Measurements from ENCODE around the gene MMP12.
"Not testable (repeated sequence)": the region's sequence is repeated elsewhere in the genome, so short reads cannot be mapped to it uniquely, and the experiment has no call there.

MMP12 gene

GRCh38 chr11:102903895-102904294 is 29.1 kb upstream of the MMP12 start:
- not testable (repeated sequence) for H3K4me2 ChIP-seq (ENCODE audit: low read length, poor library complexity, severe bottlenecking); H3K79me1 ChIP-seq (replicated peaks; ENCODE audit: low read length, poor library complexity, severe bottlenecking); H3K4ac ChIP-seq (ENCODE audit: low read depth in 1 of 2, low read length in 2 of 2); H3K4me3 ChIP-seq (ENCODE audit: insufficient read depth in 1 of 2, low read depth in 1 of 2, low read length in 2 of 2); H3K23ac ChIP-seq (ENCODE audit: low read length in 2 of 2); H4K8ac ChIP-seq (ENCODE audit: low read length); H3K4me1 ChIP-seq (ENCODE audit: control insufficient read depth, insufficient read depth, low read depth, low read length); H2BK5ac ChIP-seq (ENCODE audit: low read depth, low read length, poor library complexity, severe bottlenecking); H3K18ac ChIP-seq (ENCODE audit: low read depth in 1 of 2, low read length in 2 of 2); DNase-seq; H2AK5ac ChIP-seq (ENCODE audit: low read length, severe bottlenecking); H2BK15ac ChIP-seq (ENCODE audit: low read depth, poor library complexity, severe bottlenecking); H2AFZ ChIP-seq (ENCODE audit: low read depth, low read length); H4K91ac ChIP-seq (ENCODE audit: low read length); H3K9ac ChIP-seq (ENCODE audit: low read length); H3K36me3 ChIP-seq (ENCODE audit: control insufficient read depth in 1 of 2, insufficient read depth in 2 of 2, low read depth in 1 of 2, low read length in 2 of 2); H3K14ac ChIP-seq (ENCODE audit: low read length in 2 of 2); H3K27ac ChIP-seq (ENCODE audit: low read length, poor library complexity, severe bottlenecking); H3K27me3 ChIP-seq (ENCODE audit: control insufficient read depth in 1 of 2, insufficient read depth in 1 of 2, low read length in 2 of 2); H2BK12ac ChIP-seq (ENCODE audit: low read length in 2 of 2); H3K9me3 ChIP-seq (ENCODE audit: control insufficient read depth, low read length); H2BK120ac ChIP-seq (ENCODE audit: low read depth, low read length)
- WGBS: 71% methylated on average over 5 of the region's 5 CpGs

- Histone ChIP-seq H3K9ac (ENCODE audit: low read length) (no peak overlapping the region), H3K27ac (ENCODE audit: low read length, poor library complexity, severe bottlenecking) (no peak overlapping the region), H2BK12ac (ENCODE audit: low read length in 2 of 2) (no peak overlapping the region), H3K4ac (ENCODE audit: low read depth in 1 of 2, low read length in 2 of 2) (no peak overlapping the region), H3K4me2 (ENCODE audit: low read length, poor library complexity, severe bottlenecking) (no peak overlapping the region), H4K91ac (ENCODE audit: low read length) (no peak overlapping the region), H3K4me3 (ENCODE audit: insufficient read depth in 1 of 2, low read depth in 1 of 2, low read length in 2 of 2) (no peak overlapping the region), H3K9me3 (ENCODE audit: control insufficient read depth, low read length) (no peaks in the 10 kb centered on the region), H3K14ac (ENCODE audit: low read length in 2 of 2) (no peak overlapping the region), H2BK15ac (ENCODE audit: low read depth, poor library complexity, severe bottlenecking) (no peak overlapping the region), H3K23ac (ENCODE audit: low read length in 2 of 2) (no peak overlapping the region), H4K8ac (ENCODE audit: low read length) (no peak overlapping the region), H2BK5ac (ENCODE audit: low read depth, low read length, poor library complexity, severe bottlenecking) (no peak overlapping the region), H3K27me3 (ENCODE audit: control insufficient read depth in 1 of 2, insufficient read depth in 1 of 2, low read length in 2 of 2) (no peaks in the 10 kb centered on the region), H3K36me3 (ENCODE audit: control insufficient read depth in 1 of 2, insufficient read depth in 2 of 2, low read depth in 1 of 2, low read length in 2 of 2) (no peaks in the 10 kb centered on the region), H3K4me1 (ENCODE audit: control insufficient read depth, insufficient read depth, low read depth, low read length) (no peaks in the 10 kb centered on the region), H3K79me1 (replicated peaks; ENCODE audit: low read length, poor library complexity, severe bottlenecking) (no peaks in the 10 kb centered on the region), H2AFZ (ENCODE audit: low read depth, low read length) (no peak overlapping the region), H3K18ac (ENCODE audit: low read depth in 1 of 2, low read length in 2 of 2) (no peak overlapping the region), H2BK120ac (ENCODE audit: low read depth, low read length) (no peak overlapping the region), H2AK5ac (ENCODE audit: low read length, severe bottlenecking) (no peak overlapping the region)
- WGBS: 100% methylated on average over 1 of the region's 2 CpGs
- DNase-seq: no peak
Observed at GRCh38 chr11:102900346-102900745, 25.6 kb upstream of the MMP12 start.

GRCh38 chr11:102891736-102892135 is 17.0 kb upstream of the MMP12 start:
- Histone ChIP-seq H3K4me2 (ENCODE audit: low read length, poor library complexity, severe bottlenecking) (no peak overlapping the region), H3K14ac (ENCODE audit: low read length in 2 of 2) (no peak overlapping the region), H2BK15ac (ENCODE audit: low read depth, poor library complexity, severe bottlenecking) (no peak overlapping the region), H3K27ac (ENCODE audit: low read length, poor library complexity, severe bottlenecking) (no peak overlapping the region), H3K4ac (ENCODE audit: low read depth in 1 of 2, low read length in 2 of 2) (no peak overlapping the region), H3K18ac (ENCODE audit: low read depth in 1 of 2, low read length in 2 of 2) (no peak overlapping the region), H2BK12ac (ENCODE audit: low read length in 2 of 2) (no peak overlapping the region), H3K27me3 (ENCODE audit: control insufficient read depth in 1 of 2, insufficient read depth in 1 of 2, low read length in 2 of 2) (peaks cover 3 to 16% of the 10 kb centered on the region in 2 experiments), H3K23ac (ENCODE audit: low read length in 2 of 2) (no peak overlapping the region), H3K9ac (ENCODE audit: low read length) (no peak overlapping the region), H2AK5ac (ENCODE audit: low read length, severe bottlenecking) (no peak overlapping the region), H3K9me3 (ENCODE audit: control insufficient read depth, low read length) (no peaks in the 10 kb centered on the region), H3K36me3 (ENCODE audit: control insufficient read depth in 1 of 2, insufficient read depth in 2 of 2, low read depth in 1 of 2, low read length in 2 of 2) (no peaks in the 10 kb centered on the region), H3K4me1 (ENCODE audit: control insufficient read depth, insufficient read depth, low read depth, low read length) (no peaks in the 10 kb centered on the region), H3K4me3 (ENCODE audit: insufficient read depth in 1 of 2, low read depth in 1 of 2, low read length in 2 of 2) (no peak overlapping the region), H4K8ac (ENCODE audit: low read length) (no peak overlapping the region), H2BK5ac (ENCODE audit: low read depth, low read length, poor library complexity, severe bottlenecking) (no peak overlapping the region), H2BK120ac (ENCODE audit: low read depth, low read length) (no peak overlapping the region), H4K91ac (ENCODE audit: low read length) (no peak overlapping the region), H3K79me1 (replicated peaks; ENCODE audit: low read length, poor library complexity, severe bottlenecking) (no peaks in the 10 kb centered on the region), H2AFZ (ENCODE audit: low read depth, low read length) (no peak overlapping the region)
- no CpG with 5 or more reads among the region's 1 CpG for WGBS
- no peak for DNase-seq

- no peak overlapping the region for H3K23ac ChIP-seq (ENCODE audit: low read length in 2 of 2)
- H4K91ac ChIP-seq (ENCODE audit: low read length): no peak overlapping the region
- no peak overlapping the region for H3K18ac ChIP-seq (ENCODE audit: low read depth in 1 of 2, low read length in 2 of 2)
- no peaks in the 10 kb centered on the region for H3K9me3 ChIP-seq (ENCODE audit: control insufficient read depth, low read length)
- H3K4me2 ChIP-seq (ENCODE audit: low read length, poor library complexity, severe bottlenecking): no peak overlapping the region
- no peak overlapping the region for H3K14ac ChIP-seq (ENCODE audit: low read length in 2 of 2)
- H3K9ac ChIP-seq (ENCODE audit: low read length): no peak overlapping the region
- no peak overlapping the region for H3K27ac ChIP-seq (ENCODE audit: low read length, poor library complexity, severe bottlenecking)
- DNase-seq: no peak
- no peak overlapping the region for H2BK12ac ChIP-seq (ENCODE audit: low read length in 2 of 2)
- peaks cover 3 to 16% of the 10 kb centered on the region in 2 experiments for H3K27me3 ChIP-seq (ENCODE audit: control insufficient read depth in 1 of 2, insufficient read depth in 1 of 2, low read length in 2 of 2)
- WGBS: 98% methylated on average over 6 of the region's 6 CpGs
- H3K4me1 ChIP-seq (ENCODE audit: control insufficient read depth, insufficient read depth, low read depth, low read length): no peaks in the 10 kb centered on the region
- no peaks in the 10 kb centered on the region for H3K79me1 ChIP-seq (replicated peaks; ENCODE audit: low read length, poor library complexity, severe bottlenecking)
- H3K4ac ChIP-seq (ENCODE audit: low read depth in 1 of 2, low read length in 2 of 2): no peak overlapping the region
- no peak overlapping the region for H3K4me3 ChIP-seq (ENCODE audit: insufficient read depth in 1 of 2, low read depth in 1 of 2, low read length in 2 of 2)
- H2BK120ac ChIP-seq (ENCODE audit: low read depth, low read length): no peak overlapping the region
- no peak overlapping the region for H4K8ac ChIP-seq (ENCODE audit: low read length)
- no peaks in the 10 kb centered on the region for H3K36me3 ChIP-seq (ENCODE audit: control insufficient read depth in 1 of 2, insufficient read depth in 2 of 2, low read depth in 1 of 2, low read length in 2 of 2)
- H2AFZ ChIP-seq (ENCODE audit: low read depth, low read length): no peak overlapping the region
- H2BK15ac ChIP-seq (ENCODE audit: low read depth, poor library complexity, severe bottlenecking): no peak overlapping the region
- H2AK5ac ChIP-seq (ENCODE audit: low read length, severe bottlenecking): no peak overlapping the region
- H2BK5ac ChIP-seq (ENCODE audit: low read depth, low read length, poor library complexity, severe bottlenecking): no peak overlapping the region
Observed at GRCh38 chr11:102886999-102887398, 12.2 kb upstream of the MMP12 start.
